Right cardiac atrium (tissue), 5 donors: ENCODE measurements around the gene AEBP1. TPM values are rescaled to one million over a fixed set of nuclear protein-coding genes. Genes with fewer than 3 reads are reported as not detected.

Experiments
- ATAC-seq, 2 donors: fragments of 200-7000 bp; cut with Tn5 transposase; one replicate each; pipeline versions ENCODE4 v1.8.0 to v1.9.1; 2020; ENCODE audit warnings: moderate library complexity in 2 of 2, mild to moderate bottlenecking in 1 of 2
- DNase-seq, 3 donors: peaks; one replicate each; pipeline ENCODE4 v3.0.0-alpha.2; 2020
- H3K27ac ChIP-seq: one replicate; pipeline ENCODE4 v1.5.1; 2013; ENCODE audit warnings: mild to moderate bottlenecking, low read length, control low read depth, moderate library complexity
- H3K27me3 ChIP-seq: one replicate; pipeline ENCODE4 v1.6.1; 2013; ENCODE audit not compliant: control insufficient read depth, insufficient read depth
- H3K4me1 ChIP-seq: one replicate; pipeline ENCODE4 v1.6.1; 2013; ENCODE audit warnings: low read length; ENCODE audit not compliant: control insufficient read depth, insufficient read depth
- H3K4me3 ChIP-seq: one replicate; pipeline ENCODE4 v1.5.1; 2013; ENCODE audit warnings: low read length, control low read depth
- H3K9me3 ChIP-seq: one replicate; pipeline ENCODE4 v1.6.1; 2013; ENCODE audit warnings: low read length; ENCODE audit not compliant: control insufficient read depth
- WGBS: extraction: QIAGEN DNeasy Blood & Tissue Kit; methylation state at CpG from one replicate; pipeline ENCODE4 v1.1.7; 2013; 5-methylcytosine and 5-hydroxymethylcytosine counted together
- intact Hi-C, 4 donors: fragments of 100-400 bp; cut with DNase I; formaldehyde crosslinking; loops; one replicate each; pipeline versions ENCODE4 v1.11.0 to v1.14.0; 2022 to 2023
- microRNA-seq, 2 donors: library from miRNA; unstranded; fragments of <30 nt; microRNA quantifications; one replicate each; pipeline ENCODE4 v1.2.0, GENCODE V29; 2020 to 2021
- polyA plus RNA-seq: library from polyadenylated mRNA; stranded (reverse); fragments of 200-250 nt; gene quantifications from one replicate; pipeline ENCODE4 v1.2.3, GENCODE V29; 2013
- total RNA-seq, 4 donors: library from RNA; stranded (reverse); fragmentation: NEBNext Ultra II Directional; extraction: Animal tissue kit (Norgen Biotek cat#: 25700); gene quantifications; one replicate each; pipeline ENCODE4 v1.2.1, GENCODE V29; 2021
- donor health status: healthy with polysubstance abuse.
- donor health status: DM: no; HTN: yes; CAD: no.
- donor health status: DM: no; HTN: no; CAD: no.
- donor health status: DM: no; HTN: yes; CAD: no; lungs with severe emphysema.
- donor health status: DM: yes; HTN: yes; CAD: no.

Gene AEBP1
- total and polyA plus RNA-seq, 5 donors: 62.8 to 124 (median 94.6) TPM

DNA sequence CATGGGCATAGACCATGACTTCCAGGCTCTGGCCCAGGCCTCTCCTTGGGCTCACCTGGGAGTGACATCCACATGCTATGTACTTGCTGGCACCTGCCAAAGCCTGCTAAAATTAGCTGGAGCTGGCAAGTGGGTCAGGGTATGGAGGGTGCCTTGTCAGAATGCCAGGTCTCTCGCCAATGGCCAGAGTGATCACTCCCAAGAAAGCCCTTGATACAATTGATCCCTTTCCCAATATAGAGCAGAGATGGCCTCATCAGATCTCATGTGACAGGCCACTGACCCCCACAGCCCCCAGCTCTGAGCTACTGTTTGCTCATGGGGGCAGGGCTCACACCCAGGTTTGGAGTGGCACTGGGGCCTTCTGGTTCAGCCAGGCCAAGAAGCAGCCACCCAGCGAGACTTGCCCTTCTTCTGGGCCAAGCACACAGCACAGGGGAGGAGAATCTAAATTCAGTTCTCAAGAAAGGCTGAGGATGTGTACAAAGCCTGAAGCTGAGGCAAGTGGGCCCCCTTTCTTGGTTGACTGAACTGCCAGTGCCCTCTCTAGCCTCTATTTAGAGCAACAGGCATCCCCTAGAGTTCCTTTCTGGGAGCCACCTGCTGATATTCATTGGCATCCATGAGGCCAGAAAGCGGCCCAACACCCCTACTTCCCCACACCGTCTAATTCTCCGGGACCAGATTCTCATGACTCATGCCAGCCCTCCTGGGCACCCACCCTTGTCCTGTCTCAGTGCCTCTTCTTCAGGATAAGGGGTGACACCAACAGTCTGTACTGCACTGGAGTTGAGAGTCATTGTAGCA lies 55.9 kb downstream of the AEBP1 start:
- Histone ChIP-seq H3K27ac (no peak overlapping the region), H3K27me3 (no peaks in the 10 kb centered on the region), H3K4me3 (no peak overlapping the region), H3K9me3 (no peaks in the 10 kb centered on the region), H3K4me1 (peaks cover 4% of the 10 kb centered on the region)
- ATAC-seq: peak in 1 of 2 donors; percentile 15
- no peak for DNase-seq
- intact Hi-C loops: no loop called here
- 77% methylated on average over 5 of the region's 5 CpGs for WGBS

DNA sequence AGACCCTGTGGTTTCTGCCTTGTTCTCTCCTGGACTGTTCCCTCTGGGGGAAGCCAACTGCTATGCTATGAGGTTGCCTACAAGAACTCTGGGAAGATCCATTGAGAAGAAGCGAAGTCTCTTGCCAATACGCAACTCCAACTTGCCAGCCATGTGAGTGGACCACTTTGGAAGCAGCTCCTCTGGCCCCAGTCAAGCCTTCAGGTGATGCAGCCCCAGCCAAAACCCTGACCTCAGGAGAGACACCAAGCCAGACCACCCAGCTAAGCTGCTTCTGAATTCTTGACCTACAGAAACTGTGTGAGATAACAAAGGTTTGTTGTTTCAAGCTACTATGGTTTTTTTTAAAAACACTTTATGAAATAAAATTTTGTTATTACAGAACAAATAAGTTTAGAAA lies 57.2 kb downstream of the AEBP1 start:
- no peak for ATAC-seq
- Histone ChIP-seq H3K27ac (no peak overlapping the region), H3K27me3 (no peaks in the 10 kb centered on the region), H3K4me3 (no peak overlapping the region), H3K9me3 (no peaks in the 10 kb centered on the region), H3K4me1 (peaks cover 4% of the 10 kb centered on the region)
- intact Hi-C loops: no loop called here
- DNase-seq: no peak
- WGBS: 97% methylated on average over 2 of the region's 2 CpGs

DNA sequence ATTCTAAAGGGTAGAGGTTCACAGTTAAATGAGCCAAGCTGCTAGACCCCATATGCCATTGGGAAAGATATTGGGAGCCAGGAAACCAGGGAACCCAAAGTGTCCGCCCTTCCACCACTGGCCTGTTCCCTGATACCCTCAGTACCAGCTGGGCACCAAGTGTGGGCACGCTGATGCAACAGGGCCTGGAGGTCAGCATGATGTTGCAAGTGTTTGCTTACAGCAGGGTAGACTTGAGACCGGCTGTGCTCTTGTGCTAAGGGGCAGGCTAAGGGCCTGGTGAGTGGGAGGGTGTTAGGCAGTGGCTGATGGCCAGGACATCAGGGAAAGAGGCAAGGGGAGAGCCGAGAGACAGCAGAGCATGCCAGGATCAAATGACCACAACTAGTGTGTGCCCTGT lies 58.0 kb downstream of the AEBP1 start:
- Histone ChIP-seq H3K4me1 (peaks cover 4% of the 10 kb centered on the region), H3K4me3 (no peak overlapping the region), H3K27ac (no peak overlapping the region), H3K27me3 (no peaks in the 10 kb centered on the region), H3K9me3 (no peaks in the 10 kb centered on the region)
- peak in 1 of 2 donors; percentile 36 for ATAC-seq
- 65% methylated on average over 4 of the region's 4 CpGs for WGBS
- intact Hi-C loops: no loop called here
- DNase-seq: no peak

GRCh38 chr7:44162785-44163395 lies 58.7 kb downstream of the AEBP1 start:
- H3K4me1 ChIP-seq: peaks cover 4% of the 10 kb centered on the region
- ATAC-seq: peak in 1 of 2 donors; percentile 17
- intact Hi-C loops: no loop called here

GRCh38 chr7:44163591-44163990 lies 59.4 kb downstream of the AEBP1 start:
- no peak for ATAC-seq
- Histone ChIP-seq H3K27ac (no peak overlapping the region), H3K4me3 (no peak overlapping the region), H3K9me3 (no peaks in the 10 kb centered on the region), H3K4me1 (peaks cover 4% of the 10 kb centered on the region), H3K27me3 (no peaks in the 10 kb centered on the region)
- DNase-seq: no peak
- intact Hi-C loops: no loop called here
- 66% methylated on average over 1 of the region's 1 CpG for WGBS

More at GRCh38 chr7:44162785-44163395, 58.7 kb downstream of the AEBP1 start:
- no peak overlapping the region for H3K4me3 ChIP-seq
- H3K9me3 ChIP-seq: no peaks in the 10 kb centered on the region
- whole genome bisulfite sequencing: 87% methylated on average over 1 of the region's 1 CpG
- no peak for DNase-seq
- H3K27me3 ChIP-seq: no peaks in the 10 kb centered on the region
- no peak overlapping the region for H3K27ac ChIP-seq

Small RNA genes lying within 50 kb of the gene (microRNA-seq; reads per million reads assigned to microRNA genes)
- 2.1 to 2.5 reads per million in 2 donors for gene MIR6838

Other genes starting within 250 kb of the AEBP1 start
- 100 to 1,000 TPM; 120 to 174 (median 160) TPM for gene MRPS24, start 234.8 kb upstream of the AEBP1 start, total RNA-seq
- 272 TPM for gene MRPS24, start 234.8 kb upstream of the AEBP1 start, polyA plus RNA-seq
- gene URGCP, start 197.7 kb upstream of the AEBP1 start, total RNA-seq: 10 to 100 TPM; 37.7 to 43.6 (median 38.5) TPM
- gene URGCP, start 197.7 kb upstream of the AEBP1 start, polyA plus RNA-seq: 26.5 TPM
- 10 to 100 TPM; 40.6 to 53.4 (median 44.4) TPM for gene UBE2D4, start 177.9 kb upstream of the AEBP1 start, total RNA-seq
- gene UBE2D4, start 177.9 kb upstream of the AEBP1 start, polyA plus RNA-seq: 48.7 TPM
- gene SPDYE1, start 106.4 kb upstream of the AEBP1 start, total RNA-seq: under 1 TPM in 1 of 4 donors, not detected in 3; 0.14 TPM
- gene SPDYE1, start 106.4 kb upstream of the AEBP1 start, polyA plus RNA-seq: 0.02 TPM
- gene DBNL, start 59.6 kb upstream of the AEBP1 start, total RNA-seq: 10 to 100 TPM; 34.3 to 44.6 (median 38.1) TPM
- gene DBNL, start 59.6 kb upstream of the AEBP1 start, polyA plus RNA-seq: 37.5 TPM
- 1,000 to 10,000 TPM in 2 of 4 donors, 100 to 1,000 TPM in 2; 946 to 1,159 (median 1,024) TPM for gene PGAM2, start 38.8 kb upstream of the AEBP1 start, total RNA-seq
- 2,530 TPM for gene PGAM2, start 38.8 kb upstream of the AEBP1 start, polyA plus RNA-seq
- gene POLM, start 21.8 kb upstream of the AEBP1 start, total RNA-seq: 10 to 100 TPM; 24.5 to 28.9 (median 25.8) TPM
- 16.6 TPM for gene POLM, start 21.8 kb upstream of the AEBP1 start, polyA plus RNA-seq
- 100 to 1,000 TPM in 1 of 4 donors, 10 to 100 TPM in 3; 85.8 to 110 (median 99.0) TPM for gene POLD2, start 19.2 kb downstream of the AEBP1 start, total RNA-seq
- 86.6 TPM for gene POLD2, start 19.2 kb downstream of the AEBP1 start, polyA plus RNA-seq
- over 10,000 TPM; 13,263 to 15,323 (median 14,734) TPM for gene MYL7, start 37.0 kb downstream of the AEBP1 start, total RNA-seq
- 28,570 TPM for gene MYL7, start 37.0 kb downstream of the AEBP1 start, polyA plus RNA-seq
- gene GCK, start 85.1 kb downstream of the AEBP1 start, total RNA-seq: 10 to 100 TPM in 3 of 4 donors, 1 to 10 TPM in 1; 7.4 to 12.9 (median 11.6) TPM
- 17.4 TPM for gene GCK, start 85.1 kb downstream of the AEBP1 start, polyA plus RNA-seq
- 10 to 100 TPM; 48.1 to 63.4 (median 52.2) TPM for gene YKT6, start 96.6 kb downstream of the AEBP1 start, total RNA-seq
- 38.8 TPM for gene YKT6, start 96.6 kb downstream of the AEBP1 start, polyA plus RNA-seq
- gene CAMK2B, start 221.2 kb downstream of the AEBP1 start, total RNA-seq: 100 to 1,000 TPM in 2 of 4 donors, 10 to 100 TPM in 2; 79.7 to 134 (median 106) TPM
- gene CAMK2B, start 221.2 kb downstream of the AEBP1 start, polyA plus RNA-seq: 105 TPM